ENCODE measurements around the gene FHOD3.
"Not testable (repeated sequence)": the region's sequence is repeated elsewhere in the genome, so short reads cannot be mapped to it uniquely, and the experiment has no call there.

The FHOD3 gene

GRCh38 chr18:36348331-36348730, 50.8 kb downstream of the FHOD3 start:
- no peak for DNase-seq (ENCODE audit: extremely low read depth in 1 of 2, low read depth in 1 of 2)

- DNase-seq (ENCODE audit: extremely low read depth in 1 of 2, low read depth in 1 of 2): no peak
These were observed 51.5 kb downstream of the FHOD3 start for GRCh38 chr18:36348971-36349417.

DNA sequence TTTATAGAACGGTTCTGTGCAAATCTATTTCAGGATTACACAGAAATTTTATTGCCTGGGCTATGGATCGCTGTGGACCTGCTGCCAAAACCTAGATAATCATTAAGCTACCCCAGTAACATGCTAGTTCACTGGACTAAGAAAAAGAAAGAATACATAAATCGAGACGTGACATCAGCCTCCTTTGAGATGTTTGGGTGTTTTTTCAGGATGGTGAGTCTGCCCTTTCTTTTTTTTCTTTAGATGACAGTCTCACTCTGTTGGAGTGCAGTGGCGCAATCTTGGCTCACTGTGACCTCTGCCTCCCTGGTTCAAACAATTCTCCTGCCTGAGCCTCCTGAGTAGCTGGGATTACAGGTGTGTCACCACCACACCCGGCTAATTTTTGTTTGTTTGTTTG, 52.0 kb downstream of the FHOD3 start:
- no peak for DNase-seq (ENCODE audit: extremely low read depth in 1 of 2, low read depth in 1 of 2)

GRCh38 chr18:36350251-36350651, 52.7 kb downstream of the FHOD3 start:
- DNase-seq (ENCODE audit: extremely low read depth in 1 of 2, low read depth in 1 of 2): no peak

GRCh38 chr18:36350839-36351469, 53.4 kb downstream of the FHOD3 start:
- DNase-seq (ENCODE audit: extremely low read depth in 1 of 2, low read depth in 1 of 2): no peak

- DNase-seq (ENCODE audit: extremely low read depth in 1 of 2, low read depth in 1 of 2): no peak
These were observed 54.9 kb downstream of the FHOD3 start for GRCh38 chr18:36352384-36352783.

- no peak for DNase-seq (ENCODE audit: extremely low read depth in 1 of 2, low read depth in 1 of 2)
These were observed 57.5 kb downstream of the FHOD3 start for GRCh38 chr18:36354989-36355388.

- no peak for DNase-seq (ENCODE audit: extremely low read depth in 1 of 2, low read depth in 1 of 2)
These were observed 58.0 kb downstream of the FHOD3 start for GRCh38 chr18:36355511-36355910.

- not testable (repeated sequence) for DNase-seq (ENCODE audit: extremely low read depth in 1 of 2, low read depth in 1 of 2)
These were observed 59.2 kb downstream of the FHOD3 start for GRCh38 chr18:36356741-36357140.

- DNase-seq (ENCODE audit: extremely low read depth in 1 of 2, low read depth in 1 of 2): no peak
These were observed 60.6 kb downstream of the FHOD3 start for GRCh38 chr18:36358141-36358540.

DNA sequence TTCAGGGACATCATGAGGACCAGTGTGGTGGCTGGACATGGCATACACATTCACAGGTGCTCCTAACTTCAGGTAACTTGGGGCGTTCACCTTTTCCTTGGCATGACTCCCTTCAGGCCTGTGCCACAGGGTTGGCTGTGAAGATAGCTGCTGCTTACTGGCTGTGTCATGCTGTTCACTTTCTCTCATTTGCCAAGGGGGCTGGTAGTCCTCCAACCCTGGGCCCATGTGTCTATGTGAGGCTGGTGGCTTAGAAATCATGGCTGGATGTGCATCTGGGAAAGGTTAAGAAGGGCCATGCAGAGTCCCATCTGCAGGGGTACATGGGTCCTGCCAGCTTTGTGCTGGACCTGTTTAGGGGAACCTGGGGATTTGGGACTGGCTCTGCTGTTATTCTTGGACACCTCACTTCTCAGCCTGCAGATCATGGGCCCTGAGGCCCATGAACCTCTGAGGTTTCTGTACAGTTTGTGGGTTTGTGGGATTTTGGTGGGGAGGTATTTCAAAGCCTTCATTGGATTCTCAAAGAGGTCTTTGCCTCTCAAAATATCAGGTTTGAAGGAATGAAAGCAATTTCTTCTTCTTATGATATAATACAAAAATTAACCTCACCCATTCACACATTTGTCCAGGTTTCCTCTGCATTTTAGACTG, 62.9 kb downstream of the FHOD3 start:
- DNase-seq (ENCODE audit: extremely low read depth in 1 of 2, low read depth in 1 of 2): no peak

DNA sequence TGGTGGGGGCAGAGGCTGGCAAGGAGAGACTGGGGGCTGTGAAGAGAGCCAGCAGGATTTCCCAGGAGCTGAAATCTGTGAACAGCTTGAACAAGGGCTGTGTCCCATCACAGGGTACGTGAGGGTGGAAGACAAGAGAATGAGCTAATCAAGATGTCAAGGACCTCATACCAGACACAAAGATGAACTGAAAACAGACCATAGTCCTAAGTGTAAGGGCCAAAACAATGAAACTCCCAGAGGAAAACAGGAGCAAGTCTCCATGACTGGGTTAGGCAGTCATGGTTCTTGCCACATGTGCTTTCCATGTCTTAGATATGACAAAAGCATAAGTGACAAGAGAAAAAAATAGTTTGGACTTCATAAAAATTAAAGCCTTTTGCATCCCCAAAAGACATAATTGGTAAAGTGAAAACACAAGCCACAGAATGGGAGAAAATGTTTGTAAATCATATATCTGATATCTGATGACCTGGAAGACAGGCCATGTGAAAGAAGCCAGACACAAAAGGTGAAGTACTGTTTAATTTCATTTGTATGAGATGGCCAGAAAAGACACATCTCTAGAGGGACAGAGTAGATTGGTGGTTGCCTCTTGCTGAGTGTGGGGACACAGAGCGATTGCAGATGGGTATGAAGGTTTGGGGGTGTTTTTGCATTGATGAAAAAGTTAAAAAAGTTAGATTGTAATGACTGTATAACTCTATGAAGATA, 67.6 kb downstream of the FHOD3 start:
- no peak for DNase-seq (ENCODE audit: extremely low read depth in 1 of 2, low read depth in 1 of 2)

GRCh38 chr18:36365836-36366775, 68.6 kb downstream of the FHOD3 start:
- no peak for DNase-seq (ENCODE audit: extremely low read depth in 1 of 2, low read depth in 1 of 2)

DNA sequence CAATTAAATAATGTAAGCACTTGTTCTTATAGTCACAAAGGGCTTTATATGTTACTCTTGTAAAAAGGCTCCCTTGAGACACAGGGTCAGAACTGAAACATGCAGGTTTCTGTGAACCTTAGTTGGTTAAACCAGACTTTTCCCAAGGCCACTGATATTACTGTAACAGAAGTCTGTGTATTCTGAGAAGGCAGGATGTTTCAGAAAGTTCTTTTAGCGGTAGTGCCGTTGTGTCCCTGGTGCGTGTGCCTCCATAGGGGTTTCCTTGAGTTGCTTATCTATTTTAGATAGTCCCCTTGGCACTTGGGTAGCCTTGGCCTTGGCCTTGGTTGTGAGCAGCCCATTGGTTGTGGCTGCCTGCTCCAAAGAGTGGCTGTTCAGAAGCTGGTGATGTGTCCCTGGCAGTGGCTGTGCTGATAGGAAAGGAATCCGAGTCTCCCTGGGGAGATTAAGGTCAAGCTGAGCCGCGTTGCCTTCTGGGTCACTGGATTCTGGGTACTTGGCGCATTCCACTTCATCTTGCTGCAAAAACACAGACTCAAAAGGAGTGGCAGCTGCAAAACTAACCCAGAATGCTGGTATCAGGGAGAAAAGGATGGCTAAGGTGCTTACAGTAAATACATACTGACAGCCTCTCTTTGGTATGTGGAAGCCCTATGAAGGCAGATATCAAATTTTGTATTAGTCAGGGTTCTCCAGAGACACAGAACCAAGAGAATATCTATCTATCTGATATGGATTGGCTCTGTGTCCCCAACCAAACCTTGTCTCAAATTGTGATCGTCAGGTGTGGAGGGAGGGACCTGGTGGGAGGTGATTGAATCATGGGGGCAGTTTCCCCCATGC, 69.7 kb downstream of the FHOD3 start:
- no peak for DNase-seq (ENCODE audit: extremely low read depth in 1 of 2, low read depth in 1 of 2)

GRCh38 chr18:36368889-36369288, 71.4 kb downstream of the FHOD3 start:
- no peak for DNase-seq (ENCODE audit: extremely low read depth in 1 of 2, low read depth in 1 of 2)

DNA sequence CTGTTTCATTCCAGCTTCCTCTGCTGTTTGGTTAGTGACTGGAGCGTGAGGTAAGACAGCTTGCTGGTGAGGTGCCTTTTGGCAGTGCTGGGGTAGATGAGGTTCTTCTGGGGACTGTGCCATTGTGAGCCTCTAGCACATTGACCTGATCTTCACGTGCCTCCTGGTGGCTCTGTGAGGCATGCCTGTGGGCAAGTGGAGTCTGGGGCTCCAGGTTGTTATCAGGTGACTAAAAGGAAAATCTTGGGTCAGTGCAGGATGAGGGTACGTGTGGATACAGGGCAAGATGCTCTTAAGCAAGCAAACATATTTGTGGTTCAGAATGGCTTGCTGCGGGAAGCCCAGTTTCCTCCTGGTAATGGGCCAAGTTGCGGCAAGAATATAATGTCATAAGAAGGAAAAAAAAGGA, 75.4 kb downstream of the FHOD3 start:
- no peak for DNase-seq (ENCODE audit: extremely low read depth in 1 of 2, low read depth in 1 of 2)

GRCh38 chr18:36374262-36374661, 76.7 kb downstream of the FHOD3 start:
- DNase-seq (ENCODE audit: extremely low read depth in 1 of 2, low read depth in 1 of 2): no peak

- DNase-seq (ENCODE audit: extremely low read depth in 1 of 2, low read depth in 1 of 2): no peak
These were observed 77.6 kb downstream of the FHOD3 start for GRCh38 chr18:36375118-36375517.

GRCh38 chr18:36376361-36376760, 78.8 kb downstream of the FHOD3 start:
- DNase-seq (ENCODE audit: extremely low read depth in 1 of 2, low read depth in 1 of 2): no peak

- DNase-seq (ENCODE audit: extremely low read depth in 1 of 2, low read depth in 1 of 2): no peak
These were observed 80.1 kb downstream of the FHOD3 start for GRCh38 chr18:36377626-36378025.

All from activated CD8-positive, alpha-beta memory T cell treated with anti-CD3 and anti-CD28 coated beads for 1 hour (primary cell).